SK-N-SH treated with all-trans-retinoic acid at 6 μM for 48 hours (cell line): ENCODE measurements around the gene ITK.

Experiments used
- ESRRG ChIP-seq: fragments of 250-450 bp; sonication (Bioruptor Pico); IDR thresholded peaks from 2 replicates; pipeline ENCODE4 v1.6.1; 2021; ENCODE audit warnings: mild to moderate bottlenecking
- OSR1 ChIP-seq: fragments of 250-450 bp; sonication (Bioruptor Pico); IDR thresholded peaks from 2 replicates; pipeline ENCODE4 v1.8.0; 2022; ENCODE audit warnings: moderate library complexity, mild to moderate bottlenecking, inconsistent platforms
- POU6F1 ChIP-seq: fragments of 250-450 bp; sonication (Bioruptor Pico); IDR thresholded peaks from 2 replicates; pipeline ENCODE4 v1.8.0; 2021; ENCODE audit warnings: low read depth, mild to moderate bottlenecking, moderate library complexity, borderline replicate concordance
- RARB ChIP-seq: fragments of 250-450 bp; sonication (Bioruptor Pico); IDR thresholded peaks from 2 replicates; pipeline ENCODE4 v1.8.0; 2021; ENCODE audit warnings: mild to moderate bottlenecking, moderate library complexity
- SNAI2 ChIP-seq: fragments of 250-450 bp; sonication (Bioruptor Pico); IDR thresholded peaks from 2 replicates; pipeline ENCODE4 v1.5.0; 2020; ENCODE audit warnings: mild to moderate bottlenecking, moderate library complexity
- ZFP3 ChIP-seq: fragments of 250-450 bp; sonication (Bioruptor Pico); IDR thresholded peaks from 2 replicates; pipeline ENCODE4 v1.5.0; 2020; ENCODE audit warnings: mild to moderate bottlenecking, moderate library complexity

GRCh38 chr5:157201857-157202256 is 21.2 kb downstream of the ITK start:
- TF ChIP-seq SNAI2 (CRISPR knock-in tag) (no peak), RARB (no peak), OSR1 (CRISPR knock-in tag) (no peak), POU6F1 (CRISPR knock-in tag) (no peak), ZFP3 (CRISPR knock-in tag) (no peak), ESRRG (no peak)
